Measurements from ENCODE around the gene PAAF1. TPM values are rescaled to one million over a fixed set of nuclear protein-coding genes. Genes with fewer than 3 reads are reported as not detected.
A peak's percentile ranks its signal among the peaks of the same experiment; 100 is the strongest.

Gene PAAF1
- total and polyA plus RNA-seq, 2 experiments from 2014 or later: 13.6 to 18.1 TPM

- Histone ChIP-seq H3K36me3 (ENCODE audit: insufficient read depth) (no peaks in the 10 kb centered on the region), H3K4me1 (ENCODE audit: insufficient read depth) (peaks cover 4% of the 10 kb centered on the region; the same call in 1 of the 2 replicates), H3K4me2 (no peak overlapping the region), H3K27me3 (ENCODE audit: insufficient read depth) (no peaks in the 10 kb centered on the region), H3K27ac (ENCODE audit: low read depth) (no peak overlapping the region), H3F3A (replicated peaks; ENCODE audit: low read depth) (0 out of 2 replicates have a peak, but pooled peaks cover 3% of the 10 kb centered on the region), H2AFZ (peak overlapping the region; percentile 90; the same call in 1 of the 2 replicates), H4K20me1 (replicated peaks; ENCODE audit: insufficient read depth) (no peaks in the 10 kb centered on the region), H3K4me3 (no peak overlapping the region), H3K9me2 (ENCODE audit: insufficient read depth) (no peaks in the 10 kb centered on the region), H3K79me2 (replicated peaks; ENCODE audit: insufficient read depth) (no peaks in the 10 kb centered on the region)
- no peak overlapping the region for H3K27ac Mint-ChIP-seq
- peaks cover 14% of the 10 kb centered on the region for H3K27me3 Mint-ChIP-seq (ENCODE audit: insufficient read depth, low read depth, poor library complexity)
- H3K4me3 Mint-ChIP-seq: no peak overlapping the region
- H3K9me3 Mint-ChIP-seq: no peaks in the 10 kb centered on the region; the same call in 2 of the 3 replicates
- no peaks in the 10 kb centered on the region for H3K36me3 Mint-ChIP-seq (ENCODE audit: low read depth)
- TF ChIP-seq EZH2 (IDR thresholded peaks at IDR 0.05; ENCODE audit: low read depth, unreplicated experiment) (no peak), STAT1 (IDR thresholded peaks at IDR 0.05; ENCODE audit: unreplicated experiment) (no peak), ZNF114 (CRISPR knock-in tag; IDR thresholded peaks at IDR 0.05) (no peak), REST (IDR thresholded peaks at IDR 0.05; ENCODE audit: unreplicated experiment) (no peak), ETS1 (IDR thresholded peaks at IDR 0.05) (no peak), POLR2AphosphoS5 (IDR thresholded peaks at IDR 0.05; ENCODE audit: low read depth) (no peak), JUNB (IDR thresholded peaks at IDR 0.05; ENCODE audit: unreplicated experiment) (no peak), ZNF462 (CRISPR knock-in tag; IDR thresholded peaks at IDR 0.05) (no peak), CTCF (conservative IDR thresholded peaks at IDR 0.05; ENCODE audit: low read depth in 2 of 2) (no peak), EZH2phosphoT487 (IDR thresholded peaks at IDR 0.05; ENCODE audit: unreplicated experiment) (no peak), CREB1 (CRISPR knock-in tag; IDR thresholded peaks at IDR 0.05; ENCODE audit: low read depth) (no peak), ZNF331 (CRISPR knock-in tag; IDR thresholded peaks at IDR 0.05; ENCODE audit: low read depth) (no peak), NANOG (IDR thresholded peaks at IDR 0.05; ENCODE audit: borderline replicate concordance) (no peak)
- ATAC-seq: peak; percentile 32
- peaks cover 9% of the 10 kb centered on the region for H3K4me1 Mint-ChIP-seq
- DNase-seq (ENCODE audit: low spot score): no peak
These were observed 87.1 kb downstream of the PAAF1 start for GRCh38 chr11:73963861-73964260.
